Amniotic epithelial cell (primary cell): ENCODE measurements around the gene RNF11.
"Not testable (repeated sequence)": the region's sequence is repeated elsewhere in the genome, so short reads cannot be mapped to it uniquely, and the experiment has no call there.

Source experiments
- DNase-seq: peaks from one replicate; pipeline ENCODE4 v3.0.0-alpha.2; 2010; ENCODE audit warnings: low read depth

The RNF11 gene

GRCh38 chr1:51228471-51228870 lies 7.6 kb upstream of the RNF11 start:
- not testable (repeated sequence) for DNase-seq

DNA sequence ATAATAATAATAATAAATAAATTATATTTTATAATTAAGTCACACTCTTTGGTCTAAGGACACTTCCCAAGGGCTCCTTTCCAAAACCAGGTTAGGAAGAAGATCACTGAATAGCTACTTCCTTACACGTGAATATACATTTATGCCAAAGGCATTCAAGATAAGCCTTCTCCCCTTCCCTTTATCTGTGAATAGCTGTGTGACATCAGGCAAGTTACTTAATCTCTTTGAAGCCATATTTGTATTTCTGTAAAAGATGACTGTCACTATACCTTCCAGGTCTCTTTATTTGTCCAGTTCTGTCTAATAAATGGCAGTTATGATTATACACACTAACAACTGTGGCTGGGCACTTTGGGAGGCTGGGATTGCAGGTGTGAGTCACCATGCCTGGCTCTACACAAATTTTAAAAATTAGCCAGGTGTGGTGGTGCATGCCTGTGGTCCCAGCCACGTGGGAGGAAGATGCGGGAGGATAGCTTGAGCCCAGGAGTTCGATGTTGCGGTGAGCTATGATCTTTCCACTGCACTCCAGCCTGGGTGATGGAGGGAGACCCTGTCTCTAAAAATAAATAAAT lies 5.5 kb upstream of the RNF11 start:
- no peak for DNase-seq

- DNase-seq, result peak; percentile 39
These were observed 5.0 kb upstream of the RNF11 start for GRCh38 chr1:51231120-51231519.

- DNase-seq, result no peak
These were observed 4.2 kb upstream of the RNF11 start for GRCh38 chr1:51231896-51232295.

- DNase-seq, result not testable (repeated sequence)
These were observed 1.8 kb upstream of the RNF11 start for GRCh38 chr1:51234236-51234635.

- DNase-seq, result no peak
These were observed 1.2 kb upstream of the RNF11 start for GRCh38 chr1:51234721-51235425.

DNA sequence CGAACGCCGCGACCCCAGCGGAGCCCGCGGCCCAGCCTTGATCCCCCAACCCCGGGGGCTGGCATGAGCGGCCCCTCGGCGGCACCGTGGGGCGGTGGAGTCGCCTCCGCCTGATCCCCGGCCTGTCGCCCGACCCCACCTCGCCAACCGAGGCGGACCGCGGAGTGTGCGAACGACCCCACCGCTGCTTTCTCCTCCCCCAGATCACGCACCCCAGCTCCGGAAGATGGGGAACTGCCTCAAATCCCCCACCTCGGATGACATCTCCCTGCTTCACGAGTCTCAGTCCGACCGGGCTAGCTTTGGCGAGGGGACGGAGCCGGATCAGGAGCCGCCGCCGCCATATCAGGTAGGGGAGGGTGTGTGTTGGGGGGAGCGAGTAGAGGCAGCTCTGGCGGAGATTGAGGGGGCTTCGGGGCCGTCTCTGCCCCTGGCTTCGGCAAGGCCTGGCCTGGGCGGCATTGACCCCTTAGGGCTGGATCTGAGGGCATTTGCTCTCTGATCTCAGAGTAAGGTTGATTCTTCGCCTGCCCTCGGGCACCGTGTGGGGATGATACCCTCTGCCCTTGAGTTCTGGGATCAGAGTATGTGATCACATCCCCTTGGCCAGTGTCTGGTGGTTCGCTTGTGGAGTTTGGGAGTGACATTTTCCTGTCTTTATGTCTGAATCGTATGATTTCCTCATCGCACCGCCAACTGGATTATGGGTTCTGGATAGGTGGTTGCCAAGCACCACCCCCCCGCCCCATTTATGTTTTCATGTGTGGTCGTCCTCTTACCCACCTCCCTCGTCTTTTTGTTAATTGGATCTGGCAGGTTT lies 668 bp downstream of the RNF11 start:
- peak; percentile 35 for DNase-seq

DNA sequence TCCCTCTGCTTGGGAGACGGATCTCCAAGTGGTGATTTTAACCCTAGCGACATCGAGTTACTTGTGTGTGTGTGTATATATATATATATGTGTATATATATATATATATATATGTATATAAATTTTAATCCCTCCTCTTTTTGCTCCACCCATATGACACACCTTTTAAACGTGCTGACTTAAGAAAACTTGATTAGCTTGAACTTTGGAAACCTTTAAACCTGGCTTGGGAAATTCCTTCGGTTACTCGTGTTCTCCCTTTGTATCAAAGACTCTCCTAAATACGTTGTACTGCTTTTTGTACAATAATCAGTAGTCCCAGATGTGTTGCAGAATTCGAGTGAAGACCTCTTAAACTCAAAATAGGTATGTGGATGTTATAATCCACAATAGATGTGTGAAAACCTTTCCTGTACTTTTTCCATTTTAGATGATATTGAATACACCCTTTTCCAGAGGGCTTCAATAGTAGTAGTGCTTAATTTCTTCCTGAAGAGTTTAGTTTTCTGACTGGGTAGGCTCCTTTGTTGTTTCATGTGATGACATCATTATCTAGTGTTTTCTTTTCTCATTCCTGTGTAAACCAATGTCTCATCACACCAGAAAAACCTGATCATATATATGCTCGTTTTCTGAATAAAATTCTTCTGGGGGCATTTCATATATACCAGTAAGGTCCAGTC lies 1.4 kb downstream of the RNF11 start:
- DNase-seq, result peak; percentile 37

DNA sequence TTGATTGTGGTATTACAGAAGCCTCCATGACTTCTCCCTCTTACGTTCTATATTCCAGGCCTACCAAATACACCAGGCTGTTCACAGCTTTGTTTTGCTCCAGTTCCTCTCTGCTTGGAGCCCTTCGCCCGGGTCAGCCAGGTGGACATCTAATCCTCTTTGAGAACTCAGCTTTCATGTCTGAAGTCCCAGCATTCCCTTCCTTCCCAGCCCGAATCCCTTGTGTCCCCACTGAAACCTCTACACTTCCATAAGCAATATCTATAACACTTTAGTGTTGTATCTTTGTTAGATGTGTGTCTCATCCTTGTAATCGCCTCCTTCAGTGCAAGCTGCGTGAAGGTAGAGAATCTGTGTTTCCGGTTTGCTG lies 1.9 kb downstream of the RNF11 start:
- peak; percentile 29 for DNase-seq

- no peak for DNase-seq
These were observed 4.0 kb downstream of the RNF11 start for GRCh38 chr1:51240084-51240483.

DNA sequence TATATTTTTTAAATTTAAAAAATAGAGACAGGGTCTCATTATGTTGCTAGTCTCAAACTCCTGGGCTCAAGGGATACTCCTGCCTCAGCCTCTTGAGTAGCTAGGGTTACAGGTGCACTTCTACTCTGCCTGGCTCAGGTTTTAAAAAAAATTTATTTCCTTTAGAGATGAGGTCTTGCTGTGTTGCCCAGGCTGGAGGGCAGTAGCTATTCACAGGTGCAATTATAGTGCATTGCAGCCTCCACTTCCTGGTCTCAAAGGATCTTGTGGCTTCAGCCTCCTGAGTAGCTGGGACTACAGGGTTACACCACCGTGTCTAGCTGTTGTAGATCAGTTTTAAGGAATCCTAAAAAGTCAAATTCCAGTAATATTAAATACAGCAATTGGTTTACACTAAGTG lies 5.0 kb downstream of the RNF11 start:
- DNase-seq, result no peak

DNA sequence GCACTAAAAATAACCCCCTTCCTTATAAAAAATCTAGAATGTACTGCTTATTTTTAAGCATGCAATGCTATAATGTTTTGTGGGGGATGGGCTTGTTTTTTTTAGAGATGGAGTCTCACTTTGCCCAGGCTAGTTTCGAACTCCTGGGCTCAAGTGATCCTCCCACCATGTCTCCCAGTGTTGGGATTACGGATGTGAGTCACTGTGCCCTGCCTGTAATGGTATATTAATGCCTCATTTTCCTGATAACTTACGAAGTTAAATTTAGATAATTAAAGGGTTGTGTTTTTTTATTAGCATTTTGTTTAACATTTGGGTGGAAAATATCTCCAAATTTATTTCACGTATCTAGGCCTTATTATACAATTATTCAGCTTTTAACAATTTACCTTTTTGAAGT lies 6.5 kb downstream of the RNF11 start:
- no peak for DNase-seq

GRCh38 chr1:51247022-51247421 lies 10.9 kb downstream of the RNF11 start:
- no peak for DNase-seq

DNA sequence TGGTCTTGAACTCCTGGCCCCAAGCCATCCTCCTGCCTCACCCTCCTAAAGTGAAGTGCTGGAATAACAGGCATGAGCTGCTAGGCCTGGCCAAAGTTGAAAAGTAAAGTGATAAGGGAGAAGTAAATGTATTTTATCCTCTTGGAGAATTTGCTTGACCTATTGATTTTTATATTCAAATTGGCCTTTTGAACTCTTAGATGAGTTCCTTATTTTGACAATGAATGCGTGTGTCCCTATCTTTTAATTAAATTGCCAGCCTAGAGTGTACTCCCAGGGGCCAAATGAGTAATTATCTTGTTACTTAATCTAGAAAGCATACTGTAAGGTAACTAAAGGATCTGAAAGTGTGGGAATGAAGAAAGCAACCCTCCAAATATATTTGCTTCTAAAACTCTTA lies 11.4 kb downstream of the RNF11 start:
- DNase-seq, result no peak

- no peak for DNase-seq
These were observed 13.4 kb downstream of the RNF11 start for GRCh38 chr1:51249445-51249844.

GRCh38 chr1:51250729-51251128 lies 14.7 kb downstream of the RNF11 start:
- DNase-seq, result not testable (repeated sequence)

DNA sequence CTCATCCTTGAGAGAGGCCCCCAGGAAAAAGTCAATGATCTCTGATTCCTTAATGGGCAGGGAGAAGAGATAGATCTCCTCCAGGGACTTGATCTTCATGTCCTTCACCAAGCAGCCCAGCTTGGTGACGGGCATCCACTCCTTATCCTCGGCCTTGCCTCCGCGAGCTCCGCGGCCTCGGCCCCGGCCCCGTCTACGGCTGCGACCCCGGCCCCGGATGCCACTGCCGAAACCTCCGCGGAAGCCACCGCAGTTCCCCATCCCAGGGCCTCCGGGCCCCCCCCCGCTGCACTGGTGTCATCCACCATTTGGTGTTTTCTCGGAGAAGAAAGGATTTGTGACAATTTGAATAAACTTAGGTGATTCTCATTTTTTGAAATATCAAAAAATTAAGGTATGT lies 15.1 kb downstream of the RNF11 start:
- DNase-seq, result not testable (repeated sequence)

GRCh38 chr1:51252366-51252765 lies 16.3 kb downstream of the RNF11 start:
- DNase-seq, result no peak

- DNase-seq, result no peak
These were observed 17.6 kb downstream of the RNF11 start for GRCh38 chr1:51253691-51254090.

- DNase-seq, result no peak
These were observed 19.3 kb downstream of the RNF11 start for GRCh38 chr1:51255331-51255730.

- no peak for DNase-seq
These were observed 27.2 kb downstream of the RNF11 start for GRCh38 chr1:51263147-51263877.

DNA sequence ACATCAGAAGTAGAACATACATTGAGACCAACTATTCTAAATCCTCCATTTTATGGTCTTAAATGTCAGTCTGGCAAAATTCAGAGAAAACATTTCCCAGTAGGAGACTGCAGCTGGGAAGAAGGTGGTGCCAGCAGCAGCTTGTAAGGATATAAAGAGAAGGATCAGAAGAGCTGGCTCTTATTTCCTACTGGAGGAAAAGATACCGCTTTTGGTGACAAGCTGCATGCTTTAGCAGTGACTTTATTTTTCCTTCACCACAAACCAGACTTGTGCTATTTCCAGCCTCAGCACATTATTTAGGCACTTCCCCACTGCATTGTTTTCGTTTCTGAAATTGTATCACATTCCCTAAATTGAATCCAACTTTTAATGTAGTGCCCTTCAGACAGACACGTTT lies 28.4 kb downstream of the RNF11 start:
- peak; percentile 65 for DNase-seq
